NCI-H146 treated with DMSO at 0.1 percent for 48 hours (cell line): ENCODE measurements around the gene AGAP1.

Experiments
- DNase-seq: peaks from one replicate; lab custom pipeline; 2025; ENCODE audit not compliant: unreplicated experiment; lab: John Stamatoyannopoulos, UW

AGAP1 gene

DNA sequence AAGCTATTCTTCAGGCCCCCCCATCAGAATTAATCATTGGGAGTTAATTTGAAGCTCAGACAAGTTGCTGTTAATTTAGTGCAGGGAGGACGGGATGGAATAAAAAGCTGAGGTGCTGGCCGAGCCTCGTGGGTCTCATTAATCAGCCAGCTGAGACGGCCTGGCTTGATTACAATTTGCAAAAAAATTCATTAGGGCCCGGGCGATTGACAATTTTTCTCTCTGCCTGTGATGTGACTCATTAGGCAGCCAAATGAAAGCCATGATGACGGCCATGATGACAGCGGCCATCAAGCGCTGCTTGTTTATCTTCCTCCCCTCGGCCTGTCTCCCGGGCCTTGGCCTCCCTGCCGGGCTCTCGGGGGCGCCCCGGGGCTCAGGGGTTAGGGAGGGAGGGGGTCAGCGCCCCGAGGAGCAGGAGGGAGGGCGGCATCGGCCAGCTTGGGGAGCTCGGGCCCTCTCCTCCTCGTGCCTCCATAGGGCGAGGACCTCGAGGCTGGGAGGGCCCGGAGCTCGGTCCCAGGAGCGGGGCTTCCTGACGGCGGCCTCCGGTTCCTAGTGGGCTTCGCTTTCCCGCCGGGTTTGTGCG, 669.1 kb downstream of the AGAP1 start:
- no peak for DNase-seq

DNA sequence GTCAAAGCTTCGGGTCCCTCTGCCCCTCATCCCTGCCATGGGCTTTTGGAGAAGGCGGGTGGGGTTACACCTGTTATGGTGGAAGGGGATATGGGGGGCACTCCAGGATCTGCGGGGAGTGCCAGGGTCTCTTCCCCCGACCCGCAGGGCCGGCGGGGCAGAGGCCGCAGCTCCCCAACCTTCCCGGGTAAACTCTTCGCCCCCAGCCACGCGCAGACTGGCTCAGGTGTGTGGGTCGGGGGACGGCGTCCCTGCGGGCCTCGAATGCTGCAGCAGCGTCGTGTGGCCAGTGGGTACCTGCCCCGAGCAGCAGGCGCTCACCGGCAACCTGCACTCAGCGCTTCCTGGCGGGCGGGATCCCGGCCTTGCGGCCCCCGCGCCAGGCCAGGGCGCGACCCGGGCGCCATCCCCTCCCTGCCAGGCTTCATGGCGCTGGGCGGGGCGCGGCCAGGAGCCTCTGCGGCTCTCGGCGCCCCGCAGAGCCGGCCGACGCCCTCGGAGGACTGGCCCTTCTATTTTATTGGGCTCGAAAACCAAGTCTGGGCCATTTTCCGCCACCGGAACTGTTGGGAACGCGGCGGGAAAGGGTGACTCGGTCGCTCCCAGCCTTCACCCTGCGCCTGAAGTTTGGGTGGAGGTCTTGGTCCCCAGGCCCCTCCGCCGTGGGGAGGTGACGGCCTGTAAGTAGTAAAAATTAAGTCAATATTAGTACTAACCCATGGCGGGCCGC, 669.8 kb downstream of the AGAP1 start:
- DNase-seq = no peak

DNA sequence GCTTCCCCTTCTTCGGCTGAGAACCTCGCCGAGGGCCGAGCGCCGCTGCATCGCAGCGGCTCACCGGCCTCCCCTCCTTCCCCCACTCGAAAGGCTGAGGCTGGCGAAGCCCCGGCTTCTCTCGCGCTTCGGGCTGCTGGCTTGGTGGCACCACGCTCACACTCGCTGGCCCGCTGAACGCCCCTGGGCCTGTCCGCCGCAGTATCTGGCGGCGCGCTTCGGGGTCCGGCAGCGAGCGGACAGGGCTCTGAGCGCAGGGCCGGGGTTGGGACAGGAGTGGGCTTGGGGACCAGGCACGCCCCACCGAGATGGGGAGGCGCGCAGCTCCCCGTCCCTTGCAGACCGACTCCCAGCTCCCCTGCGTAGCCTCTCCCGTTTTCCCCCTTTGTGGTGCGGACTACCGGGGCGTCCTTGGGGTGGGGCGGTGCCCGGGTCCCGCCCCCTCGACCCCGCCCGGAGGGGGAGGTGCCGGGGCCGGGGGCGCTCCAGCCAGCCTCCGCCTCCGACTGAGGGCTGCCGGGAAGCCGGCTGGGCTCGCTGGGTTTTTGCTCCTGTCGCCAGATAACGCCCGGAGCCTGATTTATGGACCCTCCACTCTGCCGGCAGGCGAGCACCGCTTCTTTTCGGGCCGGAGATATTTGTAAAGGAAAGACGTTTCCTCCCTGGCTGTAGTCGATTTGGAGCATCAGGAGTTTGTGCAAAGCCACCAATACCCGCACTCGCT, 670.5 kb downstream of the AGAP1 start:
- DNase-seq = no peak

DNA sequence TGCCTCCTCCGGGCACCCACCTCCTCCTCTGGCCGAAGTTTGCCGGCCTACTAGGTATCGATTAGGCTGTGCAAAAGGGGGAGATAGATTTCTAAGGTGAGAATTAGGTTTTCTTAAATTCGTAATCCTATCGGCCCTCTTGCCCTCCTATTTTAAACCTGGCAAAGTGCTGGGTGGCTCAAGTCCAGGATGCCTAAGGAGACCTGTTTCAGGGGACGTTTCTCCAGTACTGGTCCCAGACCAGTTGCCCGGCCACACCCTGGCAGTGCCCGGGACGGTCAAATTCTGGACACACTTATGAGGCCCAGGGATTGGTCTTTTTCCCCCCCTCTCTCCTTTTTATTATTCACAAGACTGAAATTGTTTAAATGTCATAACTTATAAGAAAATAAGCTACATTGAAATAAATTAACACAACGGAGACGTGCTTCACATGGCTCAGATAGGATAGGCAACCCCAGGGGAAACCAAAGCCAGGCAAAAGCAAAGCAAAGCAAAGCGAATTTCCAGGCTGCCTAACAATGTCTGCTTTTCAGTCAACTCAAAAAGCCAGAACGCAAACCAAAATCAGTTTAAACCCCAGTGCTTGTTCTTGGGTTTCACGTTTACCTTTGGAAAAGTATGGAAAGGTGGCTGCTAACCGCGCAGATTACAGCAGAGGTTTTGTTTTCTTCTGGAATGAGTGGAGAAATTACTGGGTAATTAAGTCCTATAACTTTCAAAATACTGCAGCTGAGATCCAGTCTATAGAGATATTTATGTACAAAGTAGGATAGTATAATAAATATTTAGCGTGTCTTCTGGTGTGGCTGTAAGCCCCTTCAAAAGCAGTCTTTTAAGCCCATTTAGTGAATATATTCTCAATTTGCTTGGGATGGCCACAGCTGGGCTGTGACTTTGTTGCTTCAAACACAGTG, 671.3 kb downstream of the AGAP1 start:
- DNase-seq = no peak

DNA sequence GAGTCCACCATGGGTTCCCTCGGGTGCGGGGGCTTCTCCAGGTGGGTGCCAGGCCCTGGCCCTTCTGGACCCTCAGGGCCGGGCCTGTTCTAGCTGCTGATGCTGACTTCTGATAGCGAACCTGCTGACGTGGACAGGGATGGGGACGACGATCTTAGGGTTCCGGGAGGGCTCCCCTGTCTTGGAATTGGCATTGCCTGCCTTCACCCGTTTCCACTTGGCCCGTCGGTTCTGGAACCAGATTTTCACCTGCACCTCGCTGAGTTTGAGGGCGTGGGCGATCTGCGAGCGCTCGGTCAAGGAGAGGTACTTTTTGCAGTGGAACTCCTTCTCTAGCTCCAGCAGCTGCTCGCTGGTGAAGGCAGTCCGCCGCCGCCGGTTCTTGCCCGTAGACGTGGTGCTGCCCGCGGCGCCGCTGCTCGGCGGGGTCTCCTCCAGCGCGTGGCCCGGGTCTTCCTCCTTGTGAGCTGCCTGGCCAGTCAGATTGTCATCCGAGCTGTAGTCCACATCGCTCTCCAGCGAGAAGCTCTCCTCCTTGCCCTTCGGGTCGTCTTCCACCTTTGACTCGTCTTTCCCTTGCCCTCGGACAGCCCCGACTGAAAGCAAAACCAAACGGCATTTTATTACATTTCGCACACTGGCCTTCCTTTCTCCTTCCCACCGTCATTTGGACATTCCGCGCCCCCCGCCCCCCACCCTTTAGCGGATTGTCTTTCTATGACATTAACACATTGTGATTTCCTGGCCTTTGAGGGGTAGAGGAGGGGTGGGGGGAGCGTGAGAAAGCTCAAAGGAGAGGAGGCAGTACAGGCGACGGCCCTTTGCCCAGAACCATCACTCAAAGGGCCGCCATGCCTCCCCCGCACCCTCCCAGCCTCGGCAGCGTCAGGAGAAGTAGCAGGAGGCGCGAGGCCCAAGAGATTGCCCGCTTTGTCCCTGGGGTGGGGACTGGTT, 672.3 kb downstream of the AGAP1 start:
- no peak for DNase-seq

DNA sequence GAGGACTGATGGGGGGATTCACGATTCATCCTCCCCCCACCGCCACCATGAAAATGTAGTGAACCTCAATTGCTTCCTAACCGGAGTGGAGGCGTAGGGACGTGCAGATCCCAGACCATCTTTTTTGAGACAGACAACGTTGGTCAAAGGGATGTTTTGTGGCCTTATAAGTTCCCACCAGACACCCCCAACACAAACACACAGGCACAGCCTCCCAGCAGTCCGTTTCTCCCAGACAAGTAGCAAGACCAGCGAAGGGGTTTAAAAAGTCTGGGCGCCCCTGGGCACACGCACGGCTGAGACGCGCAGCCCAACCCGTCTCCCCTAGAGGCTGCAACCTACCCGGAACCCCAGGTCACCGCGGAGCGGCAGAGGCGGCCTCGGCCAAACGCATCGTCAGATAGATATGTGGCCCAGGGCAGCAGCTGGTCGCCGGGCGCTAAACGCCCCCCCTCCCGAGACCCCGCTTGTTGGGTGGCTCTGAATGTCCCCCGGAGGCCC, 673.0 kb downstream of the AGAP1 start:
- no peak for DNase-seq

DNA sequence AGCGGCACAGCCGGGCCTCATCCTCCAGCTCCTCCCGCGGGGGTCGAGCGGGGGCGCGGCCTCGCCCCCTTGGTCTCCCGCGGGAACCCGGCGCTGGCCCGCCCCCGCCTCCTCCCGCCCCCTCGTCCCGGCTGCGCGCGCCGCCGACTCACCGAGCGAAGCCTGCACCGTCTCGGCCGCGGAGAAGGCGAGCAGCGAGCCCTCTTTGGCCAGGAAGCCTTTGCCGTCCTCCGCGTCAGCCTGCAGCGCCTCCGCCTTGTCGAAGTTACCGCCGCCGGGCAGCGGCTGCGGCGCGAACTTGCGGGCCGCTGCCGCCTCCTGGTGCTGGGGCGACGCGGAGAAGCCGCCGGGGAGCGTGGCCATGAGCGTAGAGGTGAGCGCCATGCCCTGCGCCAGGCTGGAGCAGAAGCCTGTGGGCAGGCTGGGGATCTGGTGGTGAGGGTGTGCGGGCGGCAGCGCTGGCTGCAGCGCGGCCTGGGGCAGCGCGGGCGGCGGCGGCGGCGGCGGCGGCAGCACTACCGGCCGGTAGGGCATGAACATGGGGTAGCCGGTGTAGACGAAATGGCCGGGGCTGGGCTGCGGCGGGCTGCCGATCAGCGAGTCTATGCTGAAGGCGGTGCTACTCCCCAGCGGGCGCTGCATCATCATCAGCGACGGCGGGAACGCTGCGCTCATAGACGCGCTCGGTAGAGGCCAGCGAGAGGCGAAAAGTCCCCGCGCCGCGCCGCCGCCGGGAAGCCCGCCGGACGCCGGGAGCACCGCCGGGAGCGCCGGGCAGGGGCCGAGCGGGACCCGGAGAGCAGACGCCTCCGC, 673.7 kb downstream of the AGAP1 start:
- no peak for DNase-seq

DNA sequence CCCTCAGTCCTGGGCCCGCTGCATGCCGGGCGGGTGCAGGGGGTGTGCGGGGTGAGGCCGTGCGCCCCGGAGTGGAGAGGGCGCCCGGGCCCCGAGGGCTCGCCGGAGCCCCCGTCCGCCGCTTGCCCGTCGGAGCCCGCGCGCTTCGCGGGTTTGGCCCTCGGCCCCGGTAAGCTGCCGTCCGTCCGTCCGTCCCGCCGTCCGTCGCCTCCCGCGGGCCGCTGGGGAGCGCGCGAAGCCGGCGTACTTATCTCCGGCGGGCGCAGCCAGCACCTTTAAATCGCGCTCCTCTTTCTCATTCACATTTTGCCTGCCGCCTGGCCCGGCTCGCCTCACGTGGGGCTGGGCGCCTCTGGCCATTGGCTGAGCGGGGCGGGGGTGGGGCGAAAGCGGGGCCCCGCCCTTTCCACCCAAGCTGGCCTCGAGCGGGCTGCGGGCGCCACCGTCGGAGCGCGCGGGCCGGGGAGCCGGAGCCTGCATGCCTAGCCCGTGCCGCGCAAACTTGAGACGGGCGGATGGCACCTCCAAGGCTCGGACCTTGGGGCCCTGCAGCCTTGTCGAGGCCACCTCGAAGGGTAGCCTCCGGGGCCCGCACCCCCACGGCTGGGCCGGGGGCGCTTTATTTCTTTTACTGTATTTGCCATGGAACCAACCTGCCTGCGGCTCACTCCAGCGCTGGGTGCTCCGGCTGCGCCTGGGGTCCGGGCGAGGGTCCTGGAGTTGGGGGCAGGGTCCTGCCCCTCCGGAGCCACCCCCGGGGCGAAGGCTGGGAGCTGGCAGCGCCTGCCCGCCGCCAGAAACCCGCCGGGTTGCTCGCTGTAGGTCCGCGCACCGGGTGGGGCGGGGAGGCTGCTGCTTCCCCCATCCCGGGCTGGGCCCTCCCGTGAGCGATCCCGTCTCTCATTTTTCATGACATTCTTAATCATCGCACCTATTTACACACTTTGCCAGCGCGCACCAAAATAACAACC, 674.6 kb downstream of the AGAP1 start, which contains the start of gene GBX2:
Gene GBX2, minus strand, starts transcription at position 277 of the 971 bp plus-strand sequence. CDS start 415 bp downstream, outside the sequence.
- peak; percentile 26 for DNase-seq

DNA sequence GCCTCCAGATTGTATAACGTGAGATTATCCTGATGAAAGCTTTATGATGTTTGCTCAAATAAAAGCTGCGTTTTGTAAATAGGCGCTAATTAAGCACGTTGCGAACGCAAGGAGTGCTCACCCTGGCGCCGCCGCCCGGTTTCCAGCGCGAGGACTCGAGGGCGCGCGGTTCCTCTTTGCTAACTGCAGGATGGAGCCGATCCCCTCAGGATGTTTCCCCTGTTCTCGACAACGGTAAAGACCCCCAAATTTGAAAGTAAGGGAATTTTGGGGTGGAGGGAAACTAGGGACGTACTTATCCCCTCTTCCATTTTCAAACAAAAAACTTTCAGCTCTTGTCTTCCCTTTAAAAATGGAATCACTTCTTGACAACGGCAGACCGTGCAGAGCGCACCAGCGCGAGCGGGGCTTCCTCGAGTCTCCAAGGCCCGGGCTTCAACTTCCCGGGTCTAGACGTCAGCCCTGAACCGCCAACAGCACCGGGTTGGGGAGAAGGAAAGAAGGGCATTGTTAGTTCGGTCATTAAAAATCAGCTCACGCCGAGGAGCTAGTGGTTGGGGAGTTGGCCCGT, 675.4 kb downstream of the AGAP1 start:
- no peak for DNase-seq

DNA sequence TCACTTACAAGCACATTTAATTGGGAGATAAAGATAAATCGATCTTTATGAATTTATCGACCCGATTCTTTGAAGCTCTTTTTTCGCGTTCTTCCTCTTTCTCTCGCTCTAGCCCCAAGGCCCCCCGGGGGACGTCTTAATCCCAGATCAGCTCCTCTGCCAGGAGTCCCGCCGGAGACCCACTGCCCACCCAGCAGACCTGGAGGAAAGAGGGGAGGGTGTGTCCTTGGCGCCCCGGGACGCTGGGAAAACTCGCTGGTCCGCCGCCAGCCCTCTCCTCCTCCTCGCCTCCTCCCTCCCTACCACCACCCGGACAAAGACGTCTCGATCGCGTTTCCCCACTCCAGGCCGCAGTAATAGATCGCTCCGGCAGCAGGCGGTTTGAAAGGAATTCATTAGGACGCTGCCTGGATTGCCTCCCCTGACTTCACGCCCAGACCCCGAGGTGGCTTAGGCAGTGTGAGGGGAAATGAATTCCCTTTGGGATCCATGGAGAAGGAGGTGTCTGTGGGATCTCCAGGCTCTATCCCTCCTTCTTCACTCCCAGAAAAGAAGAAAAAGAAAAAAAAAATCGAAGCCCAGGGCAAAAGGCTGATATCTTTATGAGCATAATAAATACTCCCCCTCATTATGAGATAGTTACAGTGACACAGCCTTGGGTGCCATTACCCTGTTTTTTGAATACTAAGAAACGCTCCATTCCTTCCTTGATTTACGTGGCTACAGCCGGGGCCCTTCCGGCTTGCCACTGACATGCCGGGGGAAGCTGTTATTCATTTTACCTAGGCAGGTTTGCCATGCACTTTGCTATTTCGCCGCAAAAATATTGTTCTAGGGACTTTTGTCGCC, 676.1 kb downstream of the AGAP1 start:
- no peak for DNase-seq

DNA sequence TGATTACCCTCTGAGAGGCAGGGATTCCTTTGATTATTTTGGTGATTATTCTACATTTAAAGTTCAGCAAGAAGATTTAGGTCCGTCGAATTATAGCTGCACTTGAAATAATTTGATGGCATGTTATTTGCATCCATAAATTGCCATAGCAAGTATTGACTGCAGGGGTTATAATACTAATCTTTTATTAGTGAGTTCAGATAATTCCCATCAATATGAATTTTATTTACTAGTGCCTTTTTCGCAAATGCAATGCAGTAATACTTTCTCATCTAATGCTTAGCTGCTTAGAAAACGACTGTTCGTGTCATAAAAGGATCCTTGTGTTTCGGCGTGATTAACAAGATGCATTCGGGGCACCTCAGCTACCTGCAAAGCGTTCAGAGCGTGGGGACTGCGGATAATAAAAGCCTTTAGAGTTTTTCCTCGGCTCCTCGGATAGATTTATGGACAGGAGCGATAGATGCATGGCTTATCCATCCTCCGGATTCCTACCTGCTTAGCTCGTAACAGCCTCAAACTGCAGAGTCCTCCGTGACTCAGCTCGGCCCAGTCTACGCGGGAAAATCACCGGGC, 676.8 kb downstream of the AGAP1 start:
- no peak for DNase-seq

DNA sequence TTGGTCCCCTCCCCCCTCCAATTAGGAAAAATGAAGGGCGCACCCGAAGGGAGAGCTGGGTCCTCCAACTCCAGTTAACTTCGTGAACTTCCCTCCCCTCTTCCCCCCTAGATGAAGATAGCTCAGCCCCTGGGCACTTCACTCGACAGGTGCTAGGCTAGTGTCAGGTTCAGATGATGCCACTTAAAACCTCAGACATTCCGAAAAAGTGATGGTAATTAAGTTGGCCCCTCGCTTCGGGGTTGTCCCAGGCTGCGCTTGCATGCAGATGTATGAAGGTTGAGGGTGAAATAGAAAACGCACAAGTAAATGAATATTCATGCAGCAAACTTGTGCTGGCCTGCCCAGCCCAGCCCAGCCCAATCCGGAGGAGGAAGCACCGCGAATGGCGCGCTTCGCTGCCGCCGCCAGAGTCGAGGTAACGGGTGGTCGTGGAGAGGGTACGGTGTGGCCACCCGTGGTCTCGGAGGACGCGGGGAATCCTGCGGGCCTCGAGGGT, 677.4 kb downstream of the AGAP1 start:
- no peak for DNase-seq

DNA sequence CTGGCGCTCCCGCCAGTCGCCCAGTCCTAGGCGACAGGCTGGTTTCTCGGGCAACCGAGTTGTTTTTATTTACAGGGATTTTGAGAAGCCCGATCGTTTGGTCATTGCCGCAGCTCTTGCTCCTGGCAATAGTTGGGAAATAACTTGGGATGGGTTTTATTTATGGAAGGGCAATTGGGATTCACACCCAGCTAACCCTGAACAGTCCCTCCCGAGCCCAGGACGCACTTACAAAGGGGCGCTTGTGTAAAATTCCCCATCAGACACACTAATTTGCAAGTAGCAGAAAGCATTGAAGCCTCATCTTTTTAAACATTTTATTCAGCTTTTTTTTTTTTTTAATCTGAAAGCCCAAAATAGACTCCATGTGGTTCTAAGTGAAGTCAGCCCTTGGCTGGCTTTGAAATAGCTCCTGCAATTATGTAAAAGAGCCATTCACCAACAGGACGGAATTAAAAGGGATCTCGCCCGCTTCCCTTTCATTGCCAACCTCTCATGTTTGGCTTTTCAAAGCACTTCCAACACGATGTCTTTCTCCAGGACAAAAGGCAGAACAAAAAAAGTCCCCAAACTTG, 677.9 kb downstream of the AGAP1 start:
- DNase-seq = no peak

DNA sequence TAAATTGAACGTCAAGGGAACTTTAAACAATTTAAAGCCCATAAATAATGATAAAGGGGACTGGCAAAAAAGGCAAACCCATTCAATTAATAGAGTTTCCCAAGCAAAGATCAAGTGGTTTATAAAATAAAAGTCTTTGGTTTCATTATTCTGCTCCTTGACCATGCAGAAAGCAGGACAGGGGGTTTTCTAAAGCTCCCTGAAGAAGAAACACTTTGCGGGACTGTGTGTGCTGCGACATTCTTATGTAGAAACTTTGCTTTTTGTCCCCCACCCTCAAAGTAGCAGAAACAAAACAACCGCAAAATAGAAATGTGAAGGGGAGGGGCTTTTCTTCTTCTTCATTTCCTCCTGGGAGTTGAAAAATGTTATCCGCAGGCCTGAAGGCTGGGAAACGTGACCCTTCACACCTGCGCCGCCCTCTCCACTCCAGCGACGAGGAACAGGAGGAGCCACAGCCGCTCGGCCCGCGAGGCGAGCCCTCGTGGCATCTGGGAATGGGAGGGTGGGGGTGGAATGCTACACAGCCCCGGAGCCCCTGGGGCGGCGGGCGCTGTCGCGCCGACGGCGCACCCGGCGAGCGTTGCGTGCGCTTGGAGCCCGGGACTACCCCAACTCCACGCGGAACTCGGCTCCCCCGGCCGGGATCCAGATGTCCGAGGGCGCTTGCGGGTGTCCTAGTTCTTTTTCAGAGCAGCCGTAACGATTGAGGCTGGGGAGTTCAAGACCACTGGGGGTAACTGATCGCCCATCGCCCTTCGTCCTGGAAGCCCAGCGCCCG, 678.6 kb downstream of the AGAP1 start:
- no peak for DNase-seq
